Measurements from ENCODE around the gene ZBTB46. TPM values are rescaled to one million over a fixed set of nuclear protein-coding genes. Genes with fewer than 3 reads are reported as not detected.

ZBTB46 gene
- total and polyA plus RNA-seq, 4 donors: 0.50 to 22.7 (median 9.7) TPM

DNA sequence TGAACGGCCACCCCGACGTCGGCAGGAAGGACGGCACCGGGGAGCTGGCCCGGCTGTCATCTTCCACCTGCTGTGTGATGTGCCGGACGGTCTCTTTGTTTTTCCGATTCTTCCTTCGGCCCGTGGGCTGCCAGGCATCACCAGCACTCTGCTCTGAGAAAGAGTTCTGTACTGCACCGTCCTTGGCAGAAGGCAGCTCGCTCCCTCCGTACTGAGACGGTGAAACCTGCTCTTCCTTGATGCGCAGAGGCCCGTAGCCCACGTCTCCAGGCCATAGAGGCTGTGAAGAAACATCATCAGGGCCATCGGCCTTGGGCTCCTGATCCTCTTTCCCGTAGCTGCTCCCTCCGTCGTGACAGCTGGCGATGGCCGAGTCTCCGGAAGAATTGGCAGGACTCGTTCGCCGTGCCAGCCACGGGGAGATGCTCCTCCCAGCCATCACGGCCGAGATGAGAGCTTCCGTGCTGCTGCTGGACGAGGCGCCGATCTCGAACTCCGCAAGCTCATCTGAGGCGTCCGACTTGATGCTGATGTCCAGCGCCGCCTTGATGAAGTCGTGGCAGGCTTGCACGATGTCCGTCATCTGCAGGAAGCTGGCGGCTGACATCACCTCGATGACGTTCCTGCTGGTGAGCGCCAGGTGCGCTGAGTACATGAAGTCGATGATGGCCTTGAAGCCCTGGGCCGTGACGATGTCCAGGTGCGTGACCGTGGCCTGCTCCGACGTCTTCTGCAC is 41.1 kb downstream of the ZBTB46 start:
- Histone ChIP-seq H3K4me1 (ENCODE audit: control insufficient read depth in 1 of 2, insufficient read depth in 2 of 2, low read length in 2 of 2) (no peaks in the 10 kb centered on the region), H3K36me3 (ENCODE audit: control insufficient read depth in 1 of 2, insufficient read depth in 2 of 2, low read length in 1 of 2) (peaks cover 0 to 5% of the 10 kb centered on the region in 2 donors), H3K9me3 (ENCODE audit: control insufficient read depth, low read length) (no peaks in the 10 kb centered on the region), H3K4me3 (ENCODE audit: low read length in 2 of 2) (no peak overlapping the region), H3K27ac (ENCODE audit: low read depth in 1 of 2, low read length in 2 of 2) (no peak overlapping the region), H3K27me3 (ENCODE audit: control insufficient read depth in 1 of 2, insufficient read depth in 2 of 2, low read length in 1 of 2) (no peaks in the 10 kb centered on the region)
- DNase-seq (no peak), ATAC-seq (ENCODE audit: low FRiP score) (no peak)
- intact Hi-C loops (cut with DNase I): loop anchor here (5.0 kb wide), 2 partner anchors 72 to 182 kb away; partner anchors contain the start of gene ABHD16B (in 1 of the 2)
- 95 to 96% methylated on average over 57 of the region's 57 CpGs for WGBS, 2 donors

DNA sequence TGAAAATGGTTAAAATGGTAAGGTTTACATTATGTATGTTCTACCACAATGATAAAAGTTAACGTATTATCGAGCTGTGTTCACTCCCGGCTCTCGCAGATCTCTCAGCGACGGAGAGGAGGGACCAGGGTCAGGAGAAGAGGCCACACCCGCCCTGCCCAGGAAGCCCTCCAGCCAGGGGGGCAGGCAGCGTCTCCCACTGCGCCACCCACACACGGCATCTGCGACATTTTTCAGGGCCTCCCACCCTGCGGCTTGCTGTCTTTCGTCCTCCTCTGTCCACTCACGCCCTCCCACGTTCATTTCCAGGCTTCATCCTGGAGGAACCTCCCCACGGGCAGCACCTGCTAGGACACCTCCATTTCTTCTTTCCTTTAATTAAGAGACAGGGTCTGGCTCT is 43.3 kb downstream of the ZBTB46 start:
- intact Hi-C loops (cut with DNase I): loop anchor here (2.0 to 5.0 kb wide), 3 partner anchors 75 to 185 kb away; partner anchors contain the start of genes ABHD16B (in 1 of the 2) and TPD52L2 (in 1 of the 2)
- DNase-seq (no peak), ATAC-seq (ENCODE audit: low FRiP score) (no peak)
- Histone ChIP-seq H3K27me3 (ENCODE audit: control insufficient read depth in 1 of 2, insufficient read depth in 2 of 2, low read length in 1 of 2) (no peaks in the 10 kb centered on the region), H3K9me3 (ENCODE audit: control insufficient read depth, low read length) (no peaks in the 10 kb centered on the region), H3K4me1 (ENCODE audit: control insufficient read depth in 1 of 2, insufficient read depth in 2 of 2, low read length in 2 of 2) (no peaks in the 10 kb centered on the region), H3K36me3 (ENCODE audit: control insufficient read depth in 1 of 2, insufficient read depth in 2 of 2, low read length in 1 of 2) (peaks cover 0 to 5% of the 10 kb centered on the region in 2 donors), H3K27ac (ENCODE audit: low read depth in 1 of 2, low read length in 2 of 2) (no peak overlapping the region), H3K4me3 (ENCODE audit: low read length in 2 of 2) (no peak overlapping the region)
- WGBS, 2 donors: 81 to 82% methylated on average over 16 of the region's 16 CpGs

DNA sequence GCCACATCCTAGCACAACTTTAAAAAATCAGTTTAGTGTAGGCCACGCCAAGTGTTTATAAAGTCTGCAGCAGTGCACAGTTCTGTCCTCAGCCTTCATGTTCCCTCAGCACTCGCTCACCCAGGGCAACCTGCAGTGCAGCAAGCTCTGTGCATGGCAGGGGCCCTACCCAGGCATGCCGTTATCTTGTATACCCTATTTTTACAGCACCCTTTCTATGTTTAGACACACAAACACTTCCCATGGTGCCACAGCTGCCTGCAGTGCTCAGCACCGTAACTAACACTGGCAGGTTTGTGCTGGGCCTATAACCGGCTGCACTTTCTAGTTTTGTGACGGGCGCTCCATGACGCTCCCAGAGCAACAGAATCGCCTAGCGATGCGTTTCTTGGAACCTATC is 43.8 kb downstream of the ZBTB46 start:
- ATAC-seq (ENCODE audit: low FRiP score): no peak
- no peaks in the 10 kb centered on the region for H3K9me3 ChIP-seq (ENCODE audit: control insufficient read depth, low read length)
- H3K4me3 ChIP-seq (ENCODE audit: low read length in 2 of 2): no peak overlapping the region
- DNase-seq: no peak
- WGBS, 2 donors: 52 to 63% methylated on average over 11 of the region's 11 CpGs
- peaks cover 0 to 5% of the 10 kb centered on the region in 2 donors for H3K36me3 ChIP-seq (ENCODE audit: control insufficient read depth in 1 of 2, insufficient read depth in 2 of 2, low read length in 1 of 2)
- H3K27me3 ChIP-seq (ENCODE audit: control insufficient read depth in 1 of 2, insufficient read depth in 2 of 2, low read length in 1 of 2): no peaks in the 10 kb centered on the region
- H3K4me1 ChIP-seq (ENCODE audit: control insufficient read depth in 1 of 2, insufficient read depth in 2 of 2, low read length in 2 of 2): no peaks in the 10 kb centered on the region
- no peak overlapping the region for H3K27ac ChIP-seq (ENCODE audit: low read depth in 1 of 2, low read length in 2 of 2)
- intact Hi-C loops (cut with DNase I): loop anchor here (2.0 to 5.0 kb wide), 3 partner anchors 75 to 185 kb away; partner anchors contain the start of genes ABHD16B (in 1 of the 2) and TPD52L2 (in 1 of the 2)

DNA sequence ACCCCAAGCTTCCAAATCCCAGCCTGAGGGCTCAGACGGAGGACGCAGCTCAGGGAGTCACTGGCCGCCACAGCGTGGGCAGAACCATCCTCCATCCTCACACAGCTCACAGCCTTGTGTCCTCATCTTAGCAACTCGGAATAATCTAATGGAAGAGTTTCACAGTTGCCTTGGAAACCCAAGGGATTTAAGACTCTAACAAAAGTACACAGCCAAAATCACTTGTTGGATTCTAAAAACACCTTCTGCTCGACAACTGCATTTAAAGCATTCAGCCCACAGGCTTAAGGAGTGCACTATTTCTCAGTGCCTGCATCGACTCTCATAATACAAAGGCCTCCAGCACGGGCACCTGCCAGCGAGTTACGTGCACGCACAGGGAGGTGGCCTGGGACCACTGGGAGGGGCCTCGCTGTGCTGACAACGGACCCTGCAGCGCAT is 45.4 kb downstream of the ZBTB46 start:
- intact Hi-C loops (cut with DNase I): loop anchor here (2.0 to 5.0 kb wide), 3 partner anchors 77 to 187 kb away; partner anchors contain the start of genes ABHD16B (in 1 of the 2) and TPD52L2 (in 1 of the 2)
- no peak for ATAC-seq (ENCODE audit: low FRiP score)
- H3K27ac ChIP-seq (ENCODE audit: low read depth in 1 of 2, low read length in 2 of 2): no peak overlapping the region

DNA sequence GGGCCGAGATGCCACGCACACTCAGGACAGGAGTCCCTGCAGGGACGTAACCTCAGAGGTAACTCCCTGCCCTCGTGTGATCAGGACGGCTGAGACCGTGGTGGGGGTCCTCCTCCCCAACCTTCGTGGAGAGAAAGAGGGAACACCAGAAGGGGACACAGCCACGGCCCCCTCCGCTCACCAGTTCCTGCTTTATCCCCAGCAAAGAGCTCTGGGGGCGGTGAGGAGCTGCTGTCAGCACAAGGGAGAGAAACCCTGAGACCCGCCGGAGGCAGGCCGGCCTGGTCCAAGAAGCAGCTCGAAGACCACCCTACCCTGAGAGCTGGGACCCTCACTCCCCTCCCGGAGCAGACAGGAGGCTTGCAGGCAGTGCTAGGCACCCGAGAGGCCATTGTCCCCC is 47.1 kb downstream of the ZBTB46 start:
- no peak overlapping the region for H3K4me3 ChIP-seq (ENCODE audit: low read length in 2 of 2)
- no peaks in the 10 kb centered on the region for H3K27me3 ChIP-seq (ENCODE audit: control insufficient read depth in 1 of 2, insufficient read depth in 2 of 2, low read length in 1 of 2)
- H3K9me3 ChIP-seq (ENCODE audit: control insufficient read depth, low read length): no peaks in the 10 kb centered on the region
- 88 to 90% methylated on average over 16 of the region's 16 CpGs for WGBS, 2 donors
- no peaks in the 10 kb centered on the region for H3K36me3 ChIP-seq (ENCODE audit: control insufficient read depth in 1 of 2, insufficient read depth in 2 of 2, low read length in 1 of 2)
- intact Hi-C loops (cut with DNase I): no loop called here
- ATAC-seq (ENCODE audit: low FRiP score) (peak; percentile 24), DNase-seq (peak in 1 of 2 donors; percentile 73)
- H3K4me1 ChIP-seq (ENCODE audit: control insufficient read depth in 1 of 2, insufficient read depth in 2 of 2, low read length in 2 of 2): no peaks in the 10 kb centered on the region
- H3K27ac ChIP-seq (ENCODE audit: low read depth in 1 of 2, low read length in 2 of 2): no peak overlapping the region

More for the DNA sequence above, 45.4 kb downstream of the ZBTB46 start:
- Histone ChIP-seq H3K4me3 (ENCODE audit: low read length in 2 of 2) (no peak overlapping the region), H3K9me3 (ENCODE audit: control insufficient read depth, low read length) (no peaks in the 10 kb centered on the region), H3K4me1 (ENCODE audit: control insufficient read depth in 1 of 2, insufficient read depth in 2 of 2, low read length in 2 of 2) (no peaks in the 10 kb centered on the region), H3K27me3 (ENCODE audit: control insufficient read depth in 1 of 2, insufficient read depth in 2 of 2, low read length in 1 of 2) (no peaks in the 10 kb centered on the region), H3K36me3 (ENCODE audit: control insufficient read depth in 1 of 2, insufficient read depth in 2 of 2, low read length in 1 of 2) (peaks cover 0 to 5% of the 10 kb centered on the region in 2 donors)
- DNase-seq: no peak
- WGBS, 2 donors: 71 to 73% methylated on average over 14 of the region's 14 CpGs

DNA sequence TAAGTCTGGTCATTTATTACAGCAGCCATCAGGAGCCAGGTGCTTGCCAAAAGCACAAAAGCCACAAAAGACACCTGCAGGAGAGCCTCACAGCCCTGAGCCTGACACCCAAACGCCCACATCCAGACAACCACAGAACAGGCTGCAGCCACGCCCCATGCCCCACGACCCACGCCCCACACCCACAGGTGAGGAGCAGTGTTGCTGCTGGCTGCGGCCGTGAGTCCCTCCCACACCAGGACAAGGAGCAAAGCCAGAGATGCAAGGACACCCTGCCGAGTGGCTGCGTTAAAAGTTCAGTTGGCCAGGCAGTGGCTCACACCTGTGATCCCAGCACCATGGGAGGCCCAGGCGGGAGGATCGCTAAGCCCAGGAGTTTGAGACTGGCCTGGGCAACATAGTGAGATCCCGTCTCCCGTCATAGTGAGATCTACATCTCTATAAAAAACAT is 48.5 kb downstream of the ZBTB46 start:
- no peaks in the 10 kb centered on the region for H3K9me3 ChIP-seq (ENCODE audit: control insufficient read depth, low read length)
- H3K4me3 ChIP-seq (ENCODE audit: low read length in 2 of 2): no peak overlapping the region
- no peak for DNase-seq
- no peak overlapping the region for H3K27ac ChIP-seq (ENCODE audit: low read depth in 1 of 2, low read length in 2 of 2)
- H3K27me3 ChIP-seq (ENCODE audit: control insufficient read depth in 1 of 2, insufficient read depth in 2 of 2, low read length in 1 of 2): no peaks in the 10 kb centered on the region
- H3K36me3 ChIP-seq (ENCODE audit: control insufficient read depth in 1 of 2, insufficient read depth in 2 of 2, low read length in 1 of 2): no peaks in the 10 kb centered on the region
- 92 to 93% methylated on average over 12 of the region's 12 CpGs for WGBS, 2 donors
- no peak for ATAC-seq (ENCODE audit: low FRiP score)
- no peaks in the 10 kb centered on the region for H3K4me1 ChIP-seq (ENCODE audit: control insufficient read depth in 1 of 2, insufficient read depth in 2 of 2, low read length in 2 of 2)
- intact Hi-C loops (cut with DNase I): no loop called here

DNA sequence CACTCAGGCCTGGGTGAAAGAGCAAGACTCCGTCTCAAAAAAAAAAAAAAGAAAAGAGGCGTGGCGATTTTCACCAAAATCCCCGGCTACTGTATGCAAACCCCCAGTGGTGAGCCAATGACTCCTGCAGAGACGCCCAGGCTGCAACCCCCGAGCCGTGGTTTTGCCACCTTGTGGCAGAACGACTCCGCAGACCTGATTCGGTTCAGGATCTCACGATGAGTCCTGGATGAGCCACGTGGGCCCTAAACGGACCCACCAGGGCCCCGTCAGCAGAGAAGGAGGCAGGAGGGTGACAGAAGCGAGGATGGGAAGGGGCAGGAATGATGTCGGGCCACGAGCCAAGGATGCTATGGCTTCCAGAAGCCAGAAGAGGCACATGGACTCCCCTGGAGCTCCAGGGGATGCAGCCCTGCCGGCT is 49.0 kb downstream of the ZBTB46 start:
- Histone ChIP-seq H3K27me3 (ENCODE audit: control insufficient read depth in 1 of 2, insufficient read depth in 2 of 2, low read length in 1 of 2) (no peaks in the 10 kb centered on the region), H3K36me3 (ENCODE audit: control insufficient read depth in 1 of 2, insufficient read depth in 2 of 2, low read length in 1 of 2) (no peaks in the 10 kb centered on the region), H3K27ac (ENCODE audit: low read depth in 1 of 2, low read length in 2 of 2) (no peak overlapping the region), H3K4me3 (ENCODE audit: low read length in 2 of 2) (no peak overlapping the region), H3K4me1 (ENCODE audit: control insufficient read depth in 1 of 2, insufficient read depth in 2 of 2, low read length in 2 of 2) (no peaks in the 10 kb centered on the region), H3K9me3 (ENCODE audit: control insufficient read depth, low read length) (no peaks in the 10 kb centered on the region)
- ATAC-seq (ENCODE audit: low FRiP score) (no peak), DNase-seq (no peak)
- intact Hi-C loops (cut with DNase I): no loop called here
- WGBS, 2 donors: 81 to 91% methylated on average over 16 to 18 of the region's 18 CpGs

DNA sequence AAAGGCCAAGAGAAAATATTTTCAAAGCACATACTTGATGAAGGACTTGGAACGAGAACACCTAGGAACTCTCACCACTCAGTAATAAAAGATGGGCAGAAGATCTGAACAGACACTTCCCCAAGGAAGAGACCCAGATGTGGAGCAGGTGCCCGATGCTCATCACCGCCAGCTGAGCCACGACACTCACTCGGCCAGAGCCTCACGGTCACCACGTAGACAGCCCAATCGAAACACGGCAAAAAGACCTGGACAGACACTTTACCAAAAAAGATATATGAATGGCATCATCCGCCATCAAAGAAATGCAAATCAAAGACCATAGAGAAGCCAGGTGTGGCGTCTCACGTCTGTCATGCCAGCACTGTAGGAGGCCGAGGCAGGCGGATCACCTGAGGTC is 49.9 kb downstream of the ZBTB46 start:
- intact Hi-C loops (cut with DNase I): no loop called here
- WGBS, 2 donors: 89% methylated on average over 14 of the region's 14 CpGs
- no peak overlapping the region for H3K4me3 ChIP-seq (ENCODE audit: low read length in 2 of 2)

DNA sequence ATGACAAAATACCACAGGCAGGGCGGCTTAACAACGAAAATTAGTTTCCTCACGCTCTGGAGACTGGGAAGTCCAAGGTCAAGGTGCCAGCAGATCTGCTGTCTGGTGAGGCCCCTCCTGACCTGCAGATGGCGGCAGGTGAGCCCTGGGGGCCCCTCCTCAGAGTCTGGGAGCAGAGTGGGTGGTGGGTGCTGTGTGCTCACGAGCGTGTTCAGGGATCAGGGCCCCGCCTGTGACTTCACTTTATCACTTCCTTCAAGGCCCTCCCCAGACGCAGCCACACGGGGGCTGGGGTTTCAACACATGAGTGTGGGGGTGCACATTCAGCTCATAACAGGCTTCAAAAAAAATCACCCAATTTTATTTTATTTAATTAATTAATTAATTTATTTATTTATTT is 52.2 kb downstream of the ZBTB46 start:
- DNase-seq (no peak), ATAC-seq (ENCODE audit: low FRiP score) (no peak)
- H3K36me3 ChIP-seq (ENCODE audit: control insufficient read depth in 1 of 2, insufficient read depth in 2 of 2, low read length in 1 of 2): no peaks in the 10 kb centered on the region
- H3K4me3 ChIP-seq (ENCODE audit: low read length in 2 of 2): no peak overlapping the region
- no peaks in the 10 kb centered on the region for H3K4me1 ChIP-seq (ENCODE audit: control insufficient read depth in 1 of 2, insufficient read depth in 2 of 2, low read length in 2 of 2)
- WGBS, 2 donors: 89 to 93% methylated on average over 9 of the region's 9 CpGs
- intact Hi-C loops (cut with DNase I): loop anchor here (5.0 to 10.0 kb wide), 2 partner anchors 193 to 244 kb away; partner anchors contain the start of gene PTK6 (in 1 of the 2)
- no peaks in the 10 kb centered on the region for H3K27me3 ChIP-seq (ENCODE audit: control insufficient read depth in 1 of 2, insufficient read depth in 2 of 2, low read length in 1 of 2)
- no peak overlapping the region for H3K27ac ChIP-seq (ENCODE audit: low read depth in 1 of 2, low read length in 2 of 2)
- H3K9me3 ChIP-seq (ENCODE audit: control insufficient read depth, low read length): no peaks in the 10 kb centered on the region

More for the DNA sequence above, 49.9 kb downstream of the ZBTB46 start:
- no peaks in the 10 kb centered on the region for H3K4me1 ChIP-seq (ENCODE audit: control insufficient read depth in 1 of 2, insufficient read depth in 2 of 2, low read length in 2 of 2)
- H3K36me3 ChIP-seq (ENCODE audit: control insufficient read depth in 1 of 2, insufficient read depth in 2 of 2, low read length in 1 of 2): no peaks in the 10 kb centered on the region
- no peak overlapping the region for H3K27ac ChIP-seq (ENCODE audit: low read depth in 1 of 2, low read length in 2 of 2)
- ATAC-seq (ENCODE audit: low FRiP score) (no peak), DNase-seq (no peak)
- no peaks in the 10 kb centered on the region for H3K9me3 ChIP-seq (ENCODE audit: control insufficient read depth, low read length)
- no peaks in the 10 kb centered on the region for H3K27me3 ChIP-seq (ENCODE audit: control insufficient read depth in 1 of 2, insufficient read depth in 2 of 2, low read length in 1 of 2)

All from aorta (tissue), 5 donors.